IMR-90 (cell line): ENCODE measurements around the gene TBC1D22A.
"Not testable (repeated sequence)": the region's sequence is repeated elsewhere in the genome, so short reads cannot be mapped to it uniquely, and the experiment has no call there.

Experiments used
- BHLHE40 ChIP-seq: fragments of 150-350 bp; IDR thresholded peaks from 2 replicates; pipeline ENCODE4 v1.6.1; 2016; ENCODE audit warnings: mild to moderate bottlenecking, low read depth, low read length
- CEBPB ChIP-seq: IDR thresholded peaks from 2 replicates; pipeline ENCODE4 v1.6.1; 2012; ENCODE audit warnings: low read depth, low read length, improper control_type of control experiment
- ELK1 ChIP-seq: fragments of 150-350 bp; IDR thresholded peaks from 2 replicates; pipeline ENCODE4 v1.6.1; 2016; ENCODE audit warnings: low read depth, mild to moderate bottlenecking, low read length, moderate library complexity, borderline replicate concordance
- FOS ChIP-seq: fragments of 150-350 bp; IDR thresholded peaks from 2 replicates; pipeline ENCODE4 v1.6.1; 2016; ENCODE audit warnings: low read depth, low read length
- NFE2L2 ChIP-seq: fragments of 150-350 bp; IDR thresholded peaks from 2 replicates; pipeline ENCODE4 v1.6.1; 2016; ENCODE audit warnings: low read depth, mild to moderate bottlenecking, low read length
- POLR2A ChIP-seq: IDR thresholded peaks from 2 replicates; pipeline ENCODE4 v1.6.1; 2012; ENCODE audit warnings: mild to moderate bottlenecking, low read depth, low read length
- RAD21 ChIP-seq: IDR thresholded peaks from 2 replicates; pipeline ENCODE4 v1.6.1; 2012; ENCODE audit warnings: low read length, improper control_type of control experiment
- TF ChIP-seq, protein P1 (sequence below): conservative IDR thresholded peaks from 2 replicates; pipeline ENCODE4 v1.5.1; 2012; ENCODE audit warnings: mild to moderate bottlenecking, low read depth, low read length, improper control_type of control experiment

DNA sequence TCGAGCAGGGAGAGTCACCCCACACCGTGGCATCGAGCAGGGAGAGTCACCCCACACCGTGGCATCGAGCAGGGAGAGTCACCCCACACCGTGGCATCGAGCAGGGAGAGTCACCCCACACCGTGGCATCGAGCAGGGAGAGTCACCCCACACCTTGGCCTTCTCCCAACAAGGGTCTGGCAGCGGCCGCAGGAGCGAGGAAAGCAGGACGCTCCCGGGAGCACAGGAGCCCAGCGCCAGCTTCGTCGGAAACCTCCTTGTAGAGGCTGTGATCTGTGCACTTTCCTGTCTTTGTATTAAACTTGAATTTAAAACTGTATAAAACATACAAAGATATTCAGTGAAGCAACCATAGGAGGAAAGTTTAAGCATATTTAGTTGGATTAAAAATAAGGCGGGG lies 355.0 kb downstream of the TBC1D22A start:
- not testable (repeated sequence) for TF ChIP-seq RAD21, POLR2A, BHLHE40, FOS, CEBPB, NFE2L2, ELK1
- TF ChIP-seq, protein P1, sequence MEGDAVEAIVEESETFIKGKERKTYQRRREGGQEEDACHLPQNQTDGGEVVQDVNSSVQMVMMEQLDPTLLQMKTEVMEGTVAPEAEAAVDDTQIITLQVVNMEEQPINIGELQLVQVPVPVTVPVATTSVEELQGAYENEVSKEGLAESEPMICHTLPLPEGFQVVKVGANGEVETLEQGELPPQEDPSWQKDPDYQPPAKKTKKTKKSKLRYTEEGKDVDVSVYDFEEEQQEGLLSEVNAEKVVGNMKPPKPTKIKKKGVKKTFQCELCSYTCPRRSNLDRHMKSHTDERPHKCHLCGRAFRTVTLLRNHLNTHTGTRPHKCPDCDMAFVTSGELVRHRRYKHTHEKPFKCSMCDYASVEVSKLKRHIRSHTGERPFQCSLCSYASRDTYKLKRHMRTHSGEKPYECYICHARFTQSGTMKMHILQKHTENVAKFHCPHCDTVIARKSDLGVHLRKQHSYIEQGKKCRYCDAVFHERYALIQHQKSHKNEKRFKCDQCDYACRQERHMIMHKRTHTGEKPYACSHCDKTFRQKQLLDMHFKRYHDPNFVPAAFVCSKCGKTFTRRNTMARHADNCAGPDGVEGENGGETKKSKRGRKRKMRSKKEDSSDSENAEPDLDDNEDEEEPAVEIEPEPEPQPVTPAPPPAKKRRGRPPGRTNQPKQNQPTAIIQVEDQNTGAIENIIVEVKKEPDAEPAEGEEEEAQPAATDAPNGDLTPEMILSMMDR: not testable (repeated sequence)
